ENCODE data around the gene EPB41L5. TPM values are rescaled to one million over a fixed set of nuclear protein-coding genes. Genes with fewer than 3 reads are reported as not detected.

The EPB41L5 gene
- total RNA-seq, 1 experiment from 2014 or later, result 34.9 TPM

GRCh38 chr2:120132691-120133090 lies 119.8 kb downstream of the EPB41L5 start (continued):
- no peak for TF ChIP-seq ARID4B (CRISPR knock-in tag; IDR thresholded peaks at IDR 0.05; ENCODE audit: borderline replicate concordance)

- CTCF ChIA-PET, result interaction anchor here (1.3 kb wide), 1 partner anchor 179 kb away, joined by 3 read pairs; no protein-coding TSS in a partner anchor
- H3K27ac Mint-ChIP-seq, result no peak overlapping the region
- TF ChIP-seq HMGA2 (CRISPR knock-in tag; IDR thresholded peaks at IDR 0.05) (no peak), SP1 (CRISPR knock-in tag; conservative IDR thresholded peaks at IDR 0.05) (no peak), ZNF532 (CRISPR knock-in tag; IDR thresholded peaks at IDR 0.05; ENCODE audit: borderline replicate concordance) (no peak), GRHL2 (CRISPR knock-in tag; IDR thresholded peaks at IDR 0.05; ENCODE audit: insufficient replicate concordance, severe bottlenecking) (no peak), FOXJ3 (CRISPR knock-in tag; IDR thresholded peaks at IDR 0.05; ENCODE audit: borderline replicate concordance) (no peak), ZNF281 (CRISPR knock-in tag; IDR thresholded peaks at IDR 0.05) (no peak), ARID4B (CRISPR knock-in tag; IDR thresholded peaks at IDR 0.05; ENCODE audit: borderline replicate concordance) (no peak), ZBTB43 (CRISPR knock-in tag; IDR thresholded peaks at IDR 0.05) (no peak), OVOL2 (CRISPR knock-in tag; IDR thresholded peaks at IDR 0.05; ENCODE audit: borderline replicate concordance) (no peak), E2F4 (CRISPR knock-in tag; IDR thresholded peaks at IDR 0.05; ENCODE audit: borderline replicate concordance, low read depth) (no peak), ELF4 (CRISPR knock-in tag; IDR thresholded peaks at IDR 0.05; ENCODE audit: low read depth) (no peak), ATF1 (CRISPR knock-in tag; IDR thresholded peaks at IDR 0.05) (no peak), SMAD4 (CRISPR knock-in tag; IDR thresholded peaks at IDR 0.05) (no peak), KAT7 (CRISPR knock-in tag; IDR thresholded peaks at IDR 0.05; ENCODE audit: borderline replicate concordance) (no peak), ZNF416 (CRISPR knock-in tag; IDR thresholded peaks at IDR 0.05) (no peak), IRF2 (CRISPR knock-in tag; IDR thresholded peaks at IDR 0.05; ENCODE audit: borderline replicate concordance, low read depth) (no peak)
Observed at GRCh38 chr2:120133572-120134244, 120.8 kb downstream of the EPB41L5 start.

More at GRCh38 chr2:120133572-120134244, 120.8 kb downstream of the EPB41L5 start:
- peaks cover 6% of the 10 kb centered on the region for H3K4me1 Mint-ChIP-seq
- no peak for ATAC-seq
- peaks cover 12% of the 10 kb centered on the region for H3K9me3 Mint-ChIP-seq
- H3K36me3 Mint-ChIP-seq, result peaks cover 25% of the 10 kb centered on the region
- POLR2A ChIA-PET, result interaction anchor here (0.6 to 1.2 kb wide), 2 partner anchors 16 to 71 kb away, joined by 3 to 6 read pairs; no protein-coding TSS in a partner anchor
- no peak for DNase-seq (ENCODE audit: low spot score)
- no peaks in the 10 kb centered on the region for H3K27me3 Mint-ChIP-seq (ENCODE audit: low read depth)
- H3K4me3 Mint-ChIP-seq, result no peak overlapping the region
